ENCODE results near the gene STK38L.

STK38L gene

DNA sequence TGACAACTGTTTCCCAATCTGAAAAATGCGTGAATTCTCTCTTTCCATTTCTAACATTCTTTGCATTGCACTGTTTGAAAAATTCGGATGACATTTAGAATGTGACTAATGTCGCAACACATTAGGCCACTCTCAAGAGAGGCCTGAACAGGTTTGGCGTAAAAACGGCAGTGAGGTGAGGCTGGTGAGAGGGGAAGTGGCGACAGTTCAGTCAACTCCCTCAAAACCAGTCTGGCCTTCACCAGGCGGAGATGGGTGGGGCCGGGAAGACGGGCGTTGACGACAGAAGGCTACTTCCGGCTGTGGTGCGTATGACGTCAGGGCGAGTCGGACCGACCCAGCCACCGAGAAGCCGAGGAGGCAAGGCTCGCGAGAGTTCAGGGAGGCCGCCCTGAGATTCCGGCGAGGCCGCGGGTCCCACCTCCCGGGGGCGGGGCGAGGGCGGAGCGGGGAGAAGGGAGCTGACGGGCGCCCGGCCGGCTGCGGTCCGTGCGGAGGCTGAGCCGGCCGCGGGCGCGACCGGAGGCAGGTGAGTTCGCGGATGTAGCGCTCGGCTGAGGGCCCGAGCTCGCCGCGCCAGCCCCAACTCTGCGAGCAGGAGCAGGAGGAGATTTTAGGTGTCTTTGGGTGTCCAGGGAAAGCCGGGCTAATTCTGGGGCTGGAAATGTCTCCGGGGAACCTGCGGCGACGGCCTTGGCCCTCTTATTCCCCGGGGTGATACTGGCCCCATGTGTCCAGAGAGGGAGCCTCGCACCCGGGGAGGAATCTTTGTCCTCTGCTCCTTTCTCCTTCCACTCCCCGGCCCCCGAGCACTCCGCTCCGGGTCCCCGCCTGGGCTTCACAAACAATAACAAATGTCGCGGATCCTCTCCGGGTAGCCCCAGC, at the start of gene STK38L:
Gene STK38L, plus strand, starts transcription at position 483 of the 885 bp plus-strand sequence. CDS start 53,435 bp downstream, outside the sequence.
- DNase-seq (ENCODE audit: low spot score): peak; percentile 88
- peak within 1 kb of the TSS; percentile 81 for H3K27ac ChIP-seq
- POLR2A ChIA-PET (ENCODE audit: low non-redundant PET): interaction anchor here (0.6 to 0.9 kb wide), 4 partner anchors 10 to 114 kb away, joined by 3 to 5 read pairs (median 3); no protein-coding TSS in a partner anchor
- TF ChIP-seq, protein P1, sequence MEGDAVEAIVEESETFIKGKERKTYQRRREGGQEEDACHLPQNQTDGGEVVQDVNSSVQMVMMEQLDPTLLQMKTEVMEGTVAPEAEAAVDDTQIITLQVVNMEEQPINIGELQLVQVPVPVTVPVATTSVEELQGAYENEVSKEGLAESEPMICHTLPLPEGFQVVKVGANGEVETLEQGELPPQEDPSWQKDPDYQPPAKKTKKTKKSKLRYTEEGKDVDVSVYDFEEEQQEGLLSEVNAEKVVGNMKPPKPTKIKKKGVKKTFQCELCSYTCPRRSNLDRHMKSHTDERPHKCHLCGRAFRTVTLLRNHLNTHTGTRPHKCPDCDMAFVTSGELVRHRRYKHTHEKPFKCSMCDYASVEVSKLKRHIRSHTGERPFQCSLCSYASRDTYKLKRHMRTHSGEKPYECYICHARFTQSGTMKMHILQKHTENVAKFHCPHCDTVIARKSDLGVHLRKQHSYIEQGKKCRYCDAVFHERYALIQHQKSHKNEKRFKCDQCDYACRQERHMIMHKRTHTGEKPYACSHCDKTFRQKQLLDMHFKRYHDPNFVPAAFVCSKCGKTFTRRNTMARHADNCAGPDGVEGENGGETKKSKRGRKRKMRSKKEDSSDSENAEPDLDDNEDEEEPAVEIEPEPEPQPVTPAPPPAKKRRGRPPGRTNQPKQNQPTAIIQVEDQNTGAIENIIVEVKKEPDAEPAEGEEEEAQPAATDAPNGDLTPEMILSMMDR (conservative IDR thresholded peaks at IDR 0.05; ENCODE audit: low read depth): no peak
- CTCF ChIA-PET: interaction anchor here (0.6 to 1.2 kb wide), 3 partner anchors 8 to 619 kb away, joined by 3 to 5 read pairs (median 4); no protein-coding TSS in a partner anchor

DNA sequence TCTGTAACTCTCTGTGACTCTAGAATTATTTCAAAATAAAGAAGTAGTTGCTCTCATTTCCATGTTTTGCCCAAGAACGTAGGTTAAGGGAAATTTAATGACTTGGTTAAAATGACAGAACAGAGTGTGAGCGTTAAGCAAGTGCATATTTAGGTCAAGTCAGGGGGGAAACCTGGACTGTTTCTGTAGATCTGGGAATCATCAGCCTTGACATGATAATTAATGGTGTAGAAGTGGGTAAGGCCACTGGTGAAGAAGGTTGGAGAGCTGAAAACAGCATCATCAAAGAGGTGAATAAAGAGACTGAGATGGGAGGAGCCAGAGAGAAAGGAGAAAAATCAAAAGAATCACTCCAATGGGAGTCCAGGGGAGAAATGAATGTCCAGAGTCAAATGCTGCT, 49.4 kb upstream of the STK38L start:
- no peak for DNase-seq (ENCODE audit: low spot score)
- ChIA-PET CTCF (no interaction called here), POLR2A (ENCODE audit: low non-redundant PET) (no interaction called here)
- no peak overlapping the region for H3K27ac ChIP-seq
- TF ChIP-seq, protein P1 (conservative IDR thresholded peaks at IDR 0.05; ENCODE audit: low read depth): no peak

DNA sequence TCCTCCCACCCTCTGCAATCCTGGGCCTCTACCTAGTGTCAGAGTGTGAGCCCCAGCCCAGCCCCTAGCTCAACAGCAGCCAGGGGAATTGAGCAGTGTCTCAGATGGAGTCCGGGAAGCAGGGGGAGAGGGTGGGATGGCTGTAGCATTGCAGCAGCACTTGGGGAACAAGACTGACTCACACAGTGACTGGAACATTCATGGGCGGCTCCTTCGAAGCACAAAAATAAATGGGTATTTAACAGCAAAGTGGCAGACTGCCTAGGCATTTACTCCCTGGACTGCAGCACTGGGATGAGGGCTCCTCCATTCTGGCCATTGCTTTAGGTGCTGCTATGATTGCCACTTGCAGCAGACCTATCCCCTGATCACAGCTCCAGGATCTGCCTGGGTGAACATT, 46.0 kb upstream of the STK38L start:
- no peak for DNase-seq (ENCODE audit: low spot score)
- TF ChIP-seq, protein P1 (conservative IDR thresholded peaks at IDR 0.05; ENCODE audit: low read depth): no peak
- POLR2A ChIA-PET (ENCODE audit: low non-redundant PET): no interaction called here
- H3K27ac ChIP-seq: no peak overlapping the region
- CTCF ChIA-PET: no interaction called here

DNA sequence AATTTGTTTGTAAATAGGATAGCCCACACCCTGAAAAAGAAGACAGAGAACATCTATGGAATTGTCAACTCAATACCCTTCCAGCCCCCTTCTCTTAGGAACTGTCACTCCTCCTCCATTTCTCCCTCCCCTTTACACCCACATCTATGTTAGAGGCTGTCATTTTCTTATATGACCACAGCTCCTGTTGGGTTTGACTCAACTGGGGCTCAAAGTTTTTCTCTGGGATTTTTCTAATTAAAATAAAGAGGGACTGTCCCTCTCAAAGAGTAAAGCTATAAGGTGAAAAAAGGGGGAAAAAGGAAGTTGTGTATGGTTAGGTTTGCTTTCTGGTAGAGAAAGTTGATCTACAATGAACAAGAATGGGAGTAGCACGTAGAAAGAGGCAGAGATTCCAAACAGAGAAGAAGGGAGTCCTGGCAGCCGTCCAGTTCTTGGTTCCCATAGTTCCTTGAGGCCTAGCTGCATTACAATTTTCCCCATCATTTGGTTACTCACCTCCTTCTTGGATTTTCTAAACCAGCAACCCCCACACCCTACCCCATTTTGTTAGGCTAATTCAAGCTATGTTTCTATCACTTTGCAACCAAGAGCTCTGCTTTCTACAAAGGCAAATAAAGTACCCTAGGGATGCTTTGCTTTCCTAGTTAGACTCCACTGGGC, 44.3 kb upstream of the STK38L start:
- H3K27ac ChIP-seq: no peak overlapping the region
- no peak for DNase-seq (ENCODE audit: low spot score)
- TF ChIP-seq, protein P1 (conservative IDR thresholded peaks at IDR 0.05; ENCODE audit: low read depth): no peak
- POLR2A ChIA-PET (ENCODE audit: low non-redundant PET): no interaction called here
- CTCF ChIA-PET: no interaction called here

DNA sequence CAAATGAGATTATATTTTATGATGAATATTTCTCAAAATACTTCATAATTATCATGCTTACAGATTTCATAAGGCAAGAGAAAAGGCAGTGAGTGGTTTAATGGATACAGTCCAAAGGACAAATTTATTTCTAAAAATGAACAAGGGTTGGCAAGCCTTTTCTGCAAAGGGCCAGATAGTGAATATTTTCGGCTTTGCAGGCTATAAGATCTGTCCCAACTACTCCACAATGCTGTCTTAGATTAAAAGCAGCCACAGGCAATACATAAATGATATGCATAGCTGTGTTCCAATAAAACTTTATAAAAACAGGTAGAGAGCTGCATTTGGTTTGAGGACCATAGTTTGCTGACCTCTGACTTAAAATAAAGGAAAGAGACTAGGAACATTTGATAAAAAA, 42.9 kb upstream of the STK38L start:
- no peak overlapping the region for H3K27ac ChIP-seq
- POLR2A ChIA-PET (ENCODE audit: low non-redundant PET): no interaction called here
- CTCF ChIA-PET: interaction anchor here (0.6 kb wide), 1 partner anchor 34 kb away, joined by 5 read pairs; no protein-coding TSS in a partner anchor
- TF ChIP-seq, protein P1 (conservative IDR thresholded peaks at IDR 0.05; ENCODE audit: low read depth): no peak
- no peak for DNase-seq (ENCODE audit: low spot score)

DNA sequence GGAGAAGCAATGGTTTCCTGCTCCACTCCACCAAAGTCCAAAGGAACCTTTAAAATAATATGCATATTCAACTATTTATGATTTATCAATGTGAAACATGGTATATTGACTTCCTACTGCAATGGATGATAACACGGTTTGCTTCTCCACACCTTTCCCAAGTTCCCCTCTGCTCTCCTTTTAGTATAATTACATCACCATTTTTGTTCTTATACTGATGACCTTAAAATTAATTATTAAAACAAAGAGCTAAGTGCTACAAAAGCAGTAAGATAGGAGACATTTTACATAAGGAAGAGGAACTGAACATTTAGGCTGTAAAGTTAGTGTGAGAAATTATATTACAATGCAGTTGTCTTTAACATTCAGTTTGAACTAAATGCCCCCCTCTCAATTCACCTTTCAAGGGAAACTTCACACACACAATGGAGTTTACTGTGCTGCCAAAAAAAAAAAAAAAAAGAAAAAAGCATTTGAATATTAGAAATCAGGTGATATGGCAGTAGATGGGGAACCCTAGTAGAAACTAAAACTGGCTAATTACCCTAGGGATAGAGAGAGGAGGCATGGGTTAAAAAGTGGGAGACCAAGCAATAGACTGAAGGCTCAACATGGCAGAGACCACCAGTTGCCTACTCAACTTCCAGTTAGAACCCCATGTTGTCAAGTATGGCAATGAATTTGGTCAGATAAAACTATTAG, 37.1 kb upstream of the STK38L start:
- no peak for DNase-seq (ENCODE audit: low spot score)
- H3K27ac ChIP-seq: no peak overlapping the region
- ChIA-PET POLR2A (ENCODE audit: low non-redundant PET) (no interaction called here), CTCF (interaction anchor here (0.6 kb wide), 1 partner anchor 19 kb away, joined by 6 read pairs; no protein-coding TSS in a partner anchor)
- TF ChIP-seq, protein P1 (conservative IDR thresholded peaks at IDR 0.05; ENCODE audit: low read depth): no peak
